ENCODE data around the gene SDK1.

Gene SDK1

DNA sequence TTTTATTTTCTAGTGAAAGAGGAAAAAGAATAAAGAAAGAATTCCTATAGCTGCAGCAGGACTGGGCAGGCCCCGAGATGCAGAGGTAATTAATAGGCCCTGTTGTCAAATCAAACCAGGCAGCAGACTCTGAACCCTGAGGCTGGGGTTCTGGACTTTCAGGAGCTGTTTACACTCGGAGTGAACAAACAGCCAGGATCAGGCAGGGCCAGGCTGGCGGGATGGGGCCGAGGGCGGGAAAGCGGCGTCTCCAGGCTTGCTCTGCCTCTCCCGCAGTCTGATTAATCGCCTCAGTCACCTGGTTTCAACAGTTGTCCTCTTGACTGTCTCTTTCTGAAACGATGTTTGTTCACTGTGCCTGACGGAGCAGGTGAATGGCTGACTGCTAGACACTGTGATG lies 705.6 kb downstream of the SDK1 start:
- no peak overlapping the region for H3K4me3 ChIP-seq (ENCODE audit: low read depth, low read length)
- DNase-seq (ENCODE audit: low read depth) = no peak
- TF ChIP-seq, protein P1, sequence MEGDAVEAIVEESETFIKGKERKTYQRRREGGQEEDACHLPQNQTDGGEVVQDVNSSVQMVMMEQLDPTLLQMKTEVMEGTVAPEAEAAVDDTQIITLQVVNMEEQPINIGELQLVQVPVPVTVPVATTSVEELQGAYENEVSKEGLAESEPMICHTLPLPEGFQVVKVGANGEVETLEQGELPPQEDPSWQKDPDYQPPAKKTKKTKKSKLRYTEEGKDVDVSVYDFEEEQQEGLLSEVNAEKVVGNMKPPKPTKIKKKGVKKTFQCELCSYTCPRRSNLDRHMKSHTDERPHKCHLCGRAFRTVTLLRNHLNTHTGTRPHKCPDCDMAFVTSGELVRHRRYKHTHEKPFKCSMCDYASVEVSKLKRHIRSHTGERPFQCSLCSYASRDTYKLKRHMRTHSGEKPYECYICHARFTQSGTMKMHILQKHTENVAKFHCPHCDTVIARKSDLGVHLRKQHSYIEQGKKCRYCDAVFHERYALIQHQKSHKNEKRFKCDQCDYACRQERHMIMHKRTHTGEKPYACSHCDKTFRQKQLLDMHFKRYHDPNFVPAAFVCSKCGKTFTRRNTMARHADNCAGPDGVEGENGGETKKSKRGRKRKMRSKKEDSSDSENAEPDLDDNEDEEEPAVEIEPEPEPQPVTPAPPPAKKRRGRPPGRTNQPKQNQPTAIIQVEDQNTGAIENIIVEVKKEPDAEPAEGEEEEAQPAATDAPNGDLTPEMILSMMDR (IDR thresholded peaks at IDR 0.05; ENCODE audit: low read depth, low read length, missing control alignments) = no peak

GRCh38 chr7:4009211-4010060 lies 708.4 kb downstream of the SDK1 start:
- TF ChIP-seq, protein P1 (IDR thresholded peaks at IDR 0.05; ENCODE audit: low read depth, low read length, missing control alignments) = no peak
- no peak for DNase-seq (ENCODE audit: low read depth)
- H3K4me3 ChIP-seq (ENCODE audit: low read depth, low read length) = no peak overlapping the region

GRCh38 chr7:4010061-4010605 lies 709.1 kb downstream of the SDK1 start:
- H3K4me3 ChIP-seq (ENCODE audit: low read depth, low read length) = no peak overlapping the region
- TF ChIP-seq, protein P1 (IDR thresholded peaks at IDR 0.05; ENCODE audit: low read depth, low read length, missing control alignments) = no peak
- no peak for DNase-seq (ENCODE audit: low read depth)

DNA sequence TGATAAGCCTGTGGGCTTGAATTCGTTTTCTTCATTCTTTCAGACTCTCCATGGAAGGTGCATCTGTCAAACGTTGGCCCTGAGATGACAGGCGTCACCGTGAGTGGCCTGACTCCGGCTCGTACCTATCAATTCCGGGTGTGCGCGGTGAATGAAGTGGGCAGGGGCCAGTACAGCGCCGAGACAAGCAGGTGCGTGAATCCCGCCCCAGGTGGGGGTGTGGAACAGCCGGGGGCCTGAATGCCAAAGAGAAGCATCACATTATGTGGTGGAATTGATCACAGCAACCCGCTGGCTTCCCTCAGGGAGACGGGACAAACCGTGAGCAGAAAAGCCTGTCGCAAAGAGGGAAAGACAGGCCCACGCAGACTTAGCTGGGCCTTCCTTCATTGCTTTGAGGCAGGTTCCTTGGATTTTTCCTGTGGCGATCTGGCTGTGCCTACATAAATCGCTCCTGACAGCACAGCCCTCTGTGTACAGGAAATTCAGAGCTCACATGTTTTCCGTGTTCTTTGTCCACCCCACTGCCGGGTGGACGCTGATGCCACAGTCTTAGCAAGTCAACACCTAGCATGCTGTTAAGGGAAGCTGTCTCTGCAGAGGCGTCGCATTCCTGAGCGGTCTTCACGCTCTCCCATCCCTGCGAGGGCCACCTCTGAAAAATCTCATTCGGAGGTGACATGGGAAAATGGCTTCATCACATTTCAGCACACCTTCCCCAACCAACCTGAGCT lies 710.0 kb downstream of the SDK1 start:
- no peak overlapping the region for H3K4me3 ChIP-seq (ENCODE audit: low read depth, low read length)
- TF ChIP-seq, protein P1 (IDR thresholded peaks at IDR 0.05; ENCODE audit: low read depth, low read length, missing control alignments) = no peak
- no peak for DNase-seq (ENCODE audit: low read depth)

DNA sequence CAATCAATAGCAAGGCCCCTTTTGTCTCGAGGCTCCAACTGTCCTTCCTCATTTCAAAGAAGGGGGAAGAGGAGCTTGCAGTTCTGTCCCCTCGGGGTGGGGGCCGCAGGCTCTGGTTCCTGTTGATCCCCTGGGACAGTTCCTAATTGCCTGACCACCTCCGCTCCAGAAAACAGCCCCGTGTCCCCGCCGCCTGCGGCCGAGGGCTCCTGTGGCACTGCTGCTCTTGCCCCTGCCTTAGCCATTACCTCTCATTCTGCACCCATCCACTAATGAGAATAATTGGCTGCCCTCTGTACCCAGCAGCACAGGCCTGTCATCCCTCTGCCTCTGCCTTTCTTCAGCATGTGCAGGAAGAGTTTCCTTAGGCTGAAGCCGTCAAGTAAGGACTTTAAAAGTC lies 712.7 kb downstream of the SDK1 start:
- TF ChIP-seq, protein P1 (IDR thresholded peaks at IDR 0.05; ENCODE audit: low read depth, low read length, missing control alignments) = no peak
- no peak overlapping the region for H3K4me3 ChIP-seq (ENCODE audit: low read depth, low read length)
- no peak for DNase-seq (ENCODE audit: low read depth)

GRCh38 chr7:4014346-4015050 lies 713.4 kb downstream of the SDK1 start:
- TF ChIP-seq, protein P1 (IDR thresholded peaks at IDR 0.05; ENCODE audit: low read depth, low read length, missing control alignments) = no peak
- DNase-seq (ENCODE audit: low read depth) = no peak
- H3K4me3 ChIP-seq (ENCODE audit: low read depth, low read length) = no peak overlapping the region
